Mammary epithelial cell (primary cell): ENCODE results near the gene TBC1D16.

Experiments
- EZH2 ChIP-seq: IDR thresholded peaks from 2 replicates; pipeline ENCODE4 v1.6.1; 2012; ENCODE audit warnings: low read length, inconsistent platforms, borderline replicate concordance
- TF ChIP-seq, protein P1 (sequence below), 2 donors: IDR thresholded peaks in 1 of 2; conservative IDR thresholded peaks in 1 of 2; 2 replicates each; pipeline ENCODE4 v1.5.1; 2011 to 2012; ENCODE audit warnings: inconsistent platforms in 2 of 2, low read length in 2 of 2, mild to moderate bottlenecking in 2 of 2, control low read depth in 1 of 2, low read depth in 1 of 2; ENCODE audit not compliant: insufficient read depth in 1 of 2; ENCODE audit errors: extremely low read depth in 1 of 2

DNA sequence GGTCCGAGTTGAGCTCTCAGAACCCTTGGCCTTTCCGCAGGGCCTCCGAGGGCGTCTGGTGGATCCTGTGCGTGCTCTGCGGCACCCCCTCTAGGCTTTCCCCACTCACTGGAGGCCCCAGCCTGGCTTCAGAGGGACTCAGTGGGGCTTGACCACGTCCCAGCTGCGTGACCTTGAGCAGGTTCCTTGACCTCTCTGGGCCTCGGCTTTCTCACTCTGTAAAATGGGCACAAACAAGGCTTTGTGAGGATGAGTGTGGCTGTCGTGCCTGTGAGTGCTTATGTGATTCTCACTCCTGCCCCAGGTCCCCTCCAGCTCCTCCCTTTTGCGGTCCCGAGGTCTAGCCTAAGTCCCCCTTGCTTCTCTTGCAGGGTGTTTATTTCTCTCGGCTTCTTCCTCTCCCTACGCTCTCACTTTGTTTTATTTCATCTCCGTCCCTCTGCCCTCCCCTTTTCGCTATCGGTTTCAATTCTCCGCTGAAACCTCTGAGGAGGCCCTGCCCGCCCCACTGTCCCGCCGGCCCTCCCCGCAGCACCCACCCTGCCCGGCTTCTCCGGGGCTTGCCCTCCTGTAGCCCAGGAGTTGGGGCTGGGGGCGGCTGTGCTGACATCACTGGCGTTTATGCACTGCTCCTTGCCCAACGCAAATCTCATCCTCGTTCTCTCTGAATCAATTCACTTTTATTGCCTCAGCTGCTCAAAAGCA lies 114.1 kb downstream of the TBC1D16 start:
- TF ChIP-seq, protein P1, sequence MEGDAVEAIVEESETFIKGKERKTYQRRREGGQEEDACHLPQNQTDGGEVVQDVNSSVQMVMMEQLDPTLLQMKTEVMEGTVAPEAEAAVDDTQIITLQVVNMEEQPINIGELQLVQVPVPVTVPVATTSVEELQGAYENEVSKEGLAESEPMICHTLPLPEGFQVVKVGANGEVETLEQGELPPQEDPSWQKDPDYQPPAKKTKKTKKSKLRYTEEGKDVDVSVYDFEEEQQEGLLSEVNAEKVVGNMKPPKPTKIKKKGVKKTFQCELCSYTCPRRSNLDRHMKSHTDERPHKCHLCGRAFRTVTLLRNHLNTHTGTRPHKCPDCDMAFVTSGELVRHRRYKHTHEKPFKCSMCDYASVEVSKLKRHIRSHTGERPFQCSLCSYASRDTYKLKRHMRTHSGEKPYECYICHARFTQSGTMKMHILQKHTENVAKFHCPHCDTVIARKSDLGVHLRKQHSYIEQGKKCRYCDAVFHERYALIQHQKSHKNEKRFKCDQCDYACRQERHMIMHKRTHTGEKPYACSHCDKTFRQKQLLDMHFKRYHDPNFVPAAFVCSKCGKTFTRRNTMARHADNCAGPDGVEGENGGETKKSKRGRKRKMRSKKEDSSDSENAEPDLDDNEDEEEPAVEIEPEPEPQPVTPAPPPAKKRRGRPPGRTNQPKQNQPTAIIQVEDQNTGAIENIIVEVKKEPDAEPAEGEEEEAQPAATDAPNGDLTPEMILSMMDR (conservative IDR thresholded peaks at IDR 0.05 in 1 of 2, IDR thresholded peaks at IDR 0.05 in 1 of 2; ENCODE audit: extremely low read depth in 1 of 2, insufficient read depth in 1 of 2, low read depth in 1 of 2, low read length in 2 of 2), result no peak
- TF ChIP-seq EZH2, result no peak
